Esophagus squamous epithelium (tissue), 4 donors: Measurements from ENCODE around the gene PTGDS.

ENCODE experiments used
- CTCF ChIP-seq, 6 experiments: fragments of 450-650 bp in 4 of 6; fragments of 200-600 bp in 2 of 6; sonication (generic) in 2 of 6; IDR thresholded peaks; one replicate each; pipeline ENCODE4 v1.5.1; 2016 to 2019; ENCODE audit warnings: antibody characterized with exemption in 6 of 6, mild to moderate bottlenecking in 4 of 6, moderate library complexity in 4 of 6
- POLR2A ChIP-seq, 4 donors: fragments of 450-650 bp; IDR thresholded peaks; one replicate each; pipeline ENCODE4 v1.6.1; 2017; ENCODE audit warnings: antibody characterized with exemption in 4 of 4, mild to moderate bottlenecking in 4 of 4, moderate library complexity in 3 of 4

DNA sequence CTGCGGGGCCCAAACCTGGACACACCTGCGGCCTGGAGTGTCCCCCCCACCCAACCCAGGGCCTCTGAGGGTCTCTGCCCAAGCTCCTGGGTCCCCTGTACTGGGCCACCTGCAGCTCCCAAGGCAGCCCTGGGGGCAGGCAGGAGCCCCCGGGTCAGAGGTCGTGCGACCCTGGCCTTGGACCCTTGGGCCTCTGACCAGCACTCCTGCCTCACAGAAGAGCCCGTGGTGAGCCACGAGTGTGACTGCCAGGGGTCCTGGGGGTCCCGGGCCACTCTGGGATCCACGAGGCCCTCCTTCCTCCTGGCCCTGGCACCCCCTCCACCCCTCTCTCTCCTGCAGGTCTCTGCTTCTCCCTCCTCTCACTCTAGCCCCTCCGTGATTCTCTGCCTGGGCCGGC, 5.0 kb upstream of the PTGDS start:
- TF ChIP-seq CTCF (IDR thresholded peaks at IDR 0.05) (no peak), POLR2A (IDR thresholded peaks at IDR 0.05) (no peak)
